Measurements from ENCODE around the gene ALDH1A3. TPM values are rescaled to one million over a fixed set of nuclear protein-coding genes. Genes with fewer than 3 reads are reported as not detected.
A peak's percentile ranks its signal among the peaks of the same experiment; 100 is the strongest.

Gene ALDH1A3
- total RNA-seq, 1 experiment from 2014 or later, result 14.0 TPM

DNA sequence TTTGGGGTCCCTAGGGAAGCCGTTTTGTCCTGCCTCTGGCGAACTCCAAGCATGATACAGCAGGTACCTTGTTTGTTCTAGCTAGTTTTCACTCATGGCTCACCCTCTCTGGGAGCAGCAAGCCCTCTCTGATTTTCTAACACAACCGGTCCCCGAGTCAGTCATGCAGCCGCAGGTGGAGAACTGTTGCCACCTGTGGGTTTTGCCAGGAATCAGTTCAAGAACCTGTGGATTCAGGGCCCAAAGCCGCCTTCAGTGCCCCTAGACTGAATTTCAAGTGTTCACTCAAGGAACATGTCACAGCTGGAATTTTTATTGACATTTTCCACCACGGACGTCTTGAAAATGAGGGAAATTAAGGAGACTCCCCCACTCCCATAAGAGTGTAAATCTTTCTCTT is 26.2 kb downstream of the ALDH1A3 start:
- ChIA-PET POLR2A (interaction anchor here (1.3 kb wide), 1 partner anchor 9 kb away, joined by 3 read pairs; no protein-coding TSS in a partner anchor), CTCF (interaction anchor here (0.6 to 3.8 kb wide), 6 partner anchors 9 to 102 kb away, joined by 3 to 21 read pairs (median 4); no protein-coding TSS in a partner anchor)
- Mint-ChIP-seq H3K27me3 (ENCODE audit: low read depth) (no peaks in the 10 kb centered on the region), H3K4me1 (peaks cover 13% of the 10 kb centered on the region), H3K4me3 (no peak overlapping the region), H3K9me3 (peaks cover 7% of the 10 kb centered on the region; the same call in 1 of the 2 replicates), H3K27ac (no peak overlapping the region), H3K36me3 (peaks cover 3% of the 10 kb centered on the region)
- DNase-seq (ENCODE audit: low spot score) (no peak), ATAC-seq (peak; percentile 34; the same call in 1 of the 2 replicates)
- TF ChIP-seq ZBTB21 (CRISPR knock-in tag; IDR thresholded peaks at IDR 0.05; ENCODE audit: borderline replicate concordance), result no peak
- no peak for TF ChIP-seq E2F5 (CRISPR knock-in tag; IDR thresholded peaks at IDR 0.05)
- TF ChIP-seq GRHL2 (CRISPR knock-in tag; IDR thresholded peaks at IDR 0.05; ENCODE audit: insufficient replicate concordance, severe bottlenecking), result no peak
- TF ChIP-seq IRF2 (CRISPR knock-in tag; IDR thresholded peaks at IDR 0.05; ENCODE audit: borderline replicate concordance, low read depth), result no peak
- TF ChIP-seq TEAD1 (CRISPR knock-in tag; IDR thresholded peaks at IDR 0.05), result no peak
- no peak for TF ChIP-seq RELA (CRISPR knock-in tag; IDR thresholded peaks at IDR 0.05; ENCODE audit: borderline replicate concordance)
- TF ChIP-seq MYBL2 (CRISPR knock-in tag; IDR thresholded peaks at IDR 0.05), result no peak
- TF ChIP-seq, protein P1, sequence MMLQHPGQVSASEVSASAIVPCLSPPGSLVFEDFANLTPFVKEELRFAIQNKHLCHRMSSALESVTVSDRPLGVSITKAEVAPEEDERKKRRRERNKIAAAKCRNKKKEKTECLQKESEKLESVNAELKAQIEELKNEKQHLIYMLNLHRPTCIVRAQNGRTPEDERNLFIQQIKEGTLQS (CRISPR knock-in tag; conservative IDR thresholded peaks at IDR 0.05), result no peak
- TF ChIP-seq ZNF138 (CRISPR knock-in tag; conservative IDR thresholded peaks at IDR 0.05), result no peak
- no peak for TF ChIP-seq E2F1 (CRISPR knock-in tag; IDR thresholded peaks at IDR 0.05)
- TF ChIP-seq TCF7 (CRISPR knock-in tag; IDR thresholded peaks at IDR 0.05; ENCODE audit: low read depth), result no peak
- TF ChIP-seq ZNF671 (CRISPR knock-in tag; IDR thresholded peaks at IDR 0.05), result no peak
- TF ChIP-seq JAZF1 (CRISPR knock-in tag; IDR thresholded peaks at IDR 0.05), result no peak

DNA sequence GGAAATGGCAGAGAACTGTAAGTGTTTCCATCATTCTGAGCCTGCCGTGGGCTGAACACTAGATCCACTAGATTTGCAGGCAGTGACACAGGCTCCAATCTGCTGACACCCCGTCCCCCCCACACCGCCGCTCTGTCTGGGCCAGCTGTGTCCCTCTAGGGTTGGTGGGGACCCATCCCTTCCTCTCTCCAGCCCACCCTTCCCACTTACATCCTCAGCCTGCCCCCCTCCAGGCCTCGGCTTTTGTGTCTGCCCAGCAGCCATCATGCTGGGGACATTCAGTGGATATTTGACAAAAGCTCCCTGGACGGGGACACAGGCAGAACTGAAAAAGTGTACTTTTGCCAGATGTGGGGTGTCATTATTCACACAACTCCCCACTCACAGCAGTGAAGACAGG is 28.8 kb downstream of the ALDH1A3 start:
- H3K9me3 Mint-ChIP-seq, result peaks cover 21% of the 10 kb centered on the region
- no peaks in the 10 kb centered on the region for H3K27me3 Mint-ChIP-seq (ENCODE audit: low read depth)
- DNase-seq (ENCODE audit: low spot score), result no peak
- H3K36me3 Mint-ChIP-seq, result peaks cover 19% of the 10 kb centered on the region
- H3K27ac Mint-ChIP-seq, result no peak overlapping the region
- H3K4me1 Mint-ChIP-seq, result peaks cover 16% of the 10 kb centered on the region
- ChIA-PET POLR2A (interaction anchor here (0.6 kb wide), 1 partner anchor 25 kb away, joined by 3 read pairs; no protein-coding TSS in a partner anchor), CTCF (interaction anchor here (1.0 to 2.0 kb wide), 4 partner anchors 10 to 103 kb away, joined by 3 to 9 read pairs (median 4); no protein-coding TSS in a partner anchor)
- no peak for ATAC-seq
- no peak overlapping the region for H3K4me3 Mint-ChIP-seq
- TF ChIP-seq ZNF512 (CRISPR knock-in tag; IDR thresholded peaks at IDR 0.05; ENCODE audit: borderline replicate concordance), result no peak
- no peak for TF ChIP-seq EMX1 (CRISPR knock-in tag; IDR thresholded peaks at IDR 0.05)
- TF ChIP-seq, protein P2, sequence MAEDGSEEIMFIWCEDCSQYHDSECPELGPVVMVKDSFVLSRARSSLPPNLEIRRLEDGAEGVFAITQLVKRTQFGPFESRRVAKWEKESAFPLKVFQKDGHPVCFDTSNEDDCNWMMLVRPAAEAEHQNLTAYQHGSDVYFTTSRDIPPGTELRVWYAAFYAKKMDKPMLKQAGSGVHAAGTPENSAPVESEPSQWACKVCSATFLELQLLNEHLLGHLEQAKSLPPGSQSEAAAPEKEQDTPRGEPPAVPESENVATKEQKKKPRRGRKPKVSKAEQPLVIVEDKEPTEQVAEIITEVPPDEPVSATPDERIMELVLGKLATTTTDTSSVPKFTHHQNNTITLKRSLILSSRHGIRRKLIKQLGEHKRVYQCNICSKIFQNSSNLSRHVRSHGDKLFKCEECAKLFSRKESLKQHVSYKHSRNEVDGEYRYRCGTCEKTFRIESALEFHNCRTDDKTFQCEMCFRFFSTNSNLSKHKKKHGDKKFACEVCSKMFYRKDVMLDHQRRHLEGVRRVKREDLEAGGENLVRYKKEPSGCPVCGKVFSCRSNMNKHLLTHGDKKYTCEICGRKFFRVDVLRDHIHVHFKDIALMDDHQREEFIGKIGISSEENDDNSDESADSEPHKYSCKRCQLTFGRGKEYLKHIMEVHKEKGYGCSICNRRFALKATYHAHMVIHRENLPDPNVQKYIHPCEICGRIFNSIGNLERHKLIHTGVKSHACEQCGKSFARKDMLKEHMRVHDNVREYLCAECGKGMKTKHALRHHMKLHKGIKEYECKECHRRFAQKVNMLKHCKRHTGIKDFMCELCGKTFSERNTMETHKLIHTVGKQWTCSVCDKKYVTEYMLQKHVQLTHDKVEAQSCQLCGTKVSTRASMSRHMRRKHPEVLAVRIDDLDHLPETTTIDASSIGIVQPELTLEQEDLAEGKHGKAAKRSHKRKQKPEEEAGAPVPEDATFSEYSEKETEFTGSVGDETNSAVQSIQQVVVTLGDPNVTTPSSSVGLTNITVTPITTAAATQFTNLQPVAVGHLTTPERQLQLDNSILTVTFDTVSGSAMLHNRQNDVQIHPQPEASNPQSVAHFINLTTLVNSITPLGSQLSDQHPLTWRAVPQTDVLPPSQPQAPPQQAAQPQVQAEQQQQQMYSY (CRISPR knock-in tag; IDR thresholded peaks at IDR 0.05), result no peak
- TF ChIP-seq ZNF532 (CRISPR knock-in tag; IDR thresholded peaks at IDR 0.05; ENCODE audit: borderline replicate concordance), result no peak
- no peak for TF ChIP-seq ZNF671 (CRISPR knock-in tag; IDR thresholded peaks at IDR 0.05)
- no peak for TF ChIP-seq E2F1 (CRISPR knock-in tag; IDR thresholded peaks at IDR 0.05)
- TF ChIP-seq E2F5 (CRISPR knock-in tag; IDR thresholded peaks at IDR 0.05), result no peak
- TF ChIP-seq, protein P3, sequence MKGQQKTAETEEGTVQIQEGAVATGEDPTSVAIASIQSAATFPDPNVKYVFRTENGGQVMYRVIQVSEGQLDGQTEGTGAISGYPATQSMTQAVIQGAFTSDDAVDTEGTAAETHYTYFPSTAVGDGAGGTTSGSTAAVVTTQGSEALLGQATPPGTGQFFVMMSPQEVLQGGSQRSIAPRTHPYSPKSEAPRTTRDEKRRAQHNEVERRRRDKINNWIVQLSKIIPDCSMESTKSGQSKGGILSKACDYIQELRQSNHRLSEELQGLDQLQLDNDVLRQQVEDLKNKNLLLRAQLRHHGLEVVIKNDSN (CRISPR knock-in tag; IDR thresholded peaks at IDR 0.05), result no peak
